Skeletal muscle tissue (tissue), 4 donors: ENCODE measurements around the gene ARHGAP26. TPM values are rescaled to one million over a fixed set of nuclear protein-coding genes. Genes with fewer than 3 reads are reported as not detected.

ENCODE experiments used
- H3K27ac ChIP-seq: one replicate; pipeline ENCODE4 v1.7.0; 2013; ENCODE audit warnings: mild to moderate bottlenecking, low read depth, low read length, inconsistent platforms
- H3K27me3 ChIP-seq, 3 donors: one replicate each; pipeline ENCODE4 v1.7.0; 2013; ENCODE audit warnings: low read length in 3 of 3; ENCODE audit not compliant: control insufficient read depth in 3 of 3, insufficient read depth in 3 of 3
- H3K36me3 ChIP-seq, 3 donors: one replicate each; pipeline ENCODE4 v1.7.0; 2013; ENCODE audit warnings: low read length in 3 of 3; ENCODE audit not compliant: control insufficient read depth in 3 of 3, insufficient read depth in 3 of 3
- H3K4me1 ChIP-seq, 3 donors: one replicate each; pipeline ENCODE4 v1.7.0; 2013; ENCODE audit warnings: low read length in 3 of 3, mild to moderate bottlenecking in 3 of 3; ENCODE audit not compliant: control insufficient read depth in 3 of 3, insufficient read depth in 3 of 3
- H3K4me3 ChIP-seq, 3 donors: one replicate each; pipeline ENCODE4 v1.7.0; 2013; ENCODE audit warnings: low read length in 3 of 3
- H3K9ac ChIP-seq, 3 donors: one replicate each; pipeline ENCODE4 v1.7.0; 2013; ENCODE audit warnings: low read length in 3 of 3, mild to moderate bottlenecking in 3 of 3, moderate library complexity in 2 of 3, low read depth in 1 of 3
- H3K9me3 ChIP-seq, 3 donors: one replicate each; pipeline ENCODE4 v1.7.0; 2013; ENCODE audit warnings: low read length in 3 of 3; ENCODE audit not compliant: control insufficient read depth in 3 of 3
- total RNA-seq: library from RNA; depleted of rRNA; stranded (reverse); fragments of >200 nt; gene quantifications from one replicate; pipeline ENCODE4 v1.2.3, GENCODE V29; 2014
- donor health status: Osteomylitis.

The ARHGAP26 gene
- total RNA-seq, 1 donor from 2014 or later, result 28.7 TPM

- H3K9ac ChIP-seq, result no peak overlapping the region
- no peaks in the 10 kb centered on the region for H3K27me3 ChIP-seq
- H3K4me1 ChIP-seq, result peaks cover 6 to 23% (median 15%) of the 10 kb centered on the region in 3 donors
- peaks cover 0 to 2% (median 0%) of the 10 kb centered on the region in 3 donors for H3K36me3 ChIP-seq
- no peak overlapping the region for H3K27ac ChIP-seq
- no peaks in the 10 kb centered on the region for H3K9me3 ChIP-seq
- no peak overlapping the region for H3K4me3 ChIP-seq
These were observed 106.6 kb downstream of the ARHGAP26 start for GRCh38 chr5:142876817-142877216.

- Histone ChIP-seq H3K27me3 (no peaks in the 10 kb centered on the region), H3K9me3 (no peaks in the 10 kb centered on the region), H3K27ac (no peak overlapping the region), H3K9ac (no peak overlapping the region), H3K36me3 (peaks cover 0 to 2% (median 0%) of the 10 kb centered on the region in 3 donors), H3K4me1 (peaks cover 0 to 13% (median 10%) of the 10 kb centered on the region in 3 donors), H3K4me3 (no peak overlapping the region)
These were observed 107.9 kb downstream of the ARHGAP26 start for GRCh38 chr5:142878111-142878510.

GRCh38 chr5:142878638-142879037 is 108.5 kb downstream of the ARHGAP26 start:
- Histone ChIP-seq H3K4me1 (peaks cover 0 to 10% (median 6%) of the 10 kb centered on the region in 3 donors), H3K27ac (no peak overlapping the region), H3K27me3 (no peaks in the 10 kb centered on the region), H3K36me3 (peaks cover 0 to 2% (median 0%) of the 10 kb centered on the region in 3 donors), H3K9me3 (no peaks in the 10 kb centered on the region), H3K4me3 (no peak overlapping the region), H3K9ac (no peak overlapping the region)

GRCh38 chr5:142881076-142881783 is 111.1 kb downstream of the ARHGAP26 start:
- Histone ChIP-seq H3K9ac (no peak overlapping the region), H3K27me3 (no peaks in the 10 kb centered on the region), H3K36me3 (peaks cover 0 to 2% (median 2%) of the 10 kb centered on the region in 3 donors), H3K4me3 (no peak overlapping the region), H3K27ac (no peak overlapping the region), H3K9me3 (no peaks in the 10 kb centered on the region), H3K4me1 (peaks cover 0 to 3% (median 3%) of the 10 kb centered on the region in 3 donors)

DNA sequence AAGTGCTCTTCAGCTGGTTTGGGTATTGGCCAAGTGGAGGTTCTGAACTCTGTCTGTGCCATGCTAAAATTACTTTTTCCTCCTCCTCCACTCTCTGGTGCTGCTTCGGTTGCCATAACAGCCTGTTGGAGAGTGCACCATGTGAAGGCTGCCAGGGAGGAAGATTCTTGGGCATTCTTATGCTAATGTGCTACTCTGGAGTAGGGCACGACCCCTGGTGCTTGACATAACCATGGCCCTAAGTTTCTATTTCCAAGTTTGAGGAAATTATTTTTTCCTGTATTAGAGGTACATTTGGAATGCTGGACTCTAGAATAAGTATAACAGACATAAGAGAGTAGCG is 111.6 kb downstream of the ARHGAP26 start:
- no peak overlapping the region for H3K27ac ChIP-seq
- no peaks in the 10 kb centered on the region for H3K9me3 ChIP-seq
- peaks cover 0 to 3% (median 3%) of the 10 kb centered on the region in 3 donors for H3K4me1 ChIP-seq
- no peak overlapping the region for H3K4me3 ChIP-seq
- H3K27me3 ChIP-seq, result no peaks in the 10 kb centered on the region
- H3K36me3 ChIP-seq, result peaks cover 0 to 2% (median 2%) of the 10 kb centered on the region in 3 donors
- H3K9ac ChIP-seq, result no peak overlapping the region

GRCh38 chr5:142883025-142883424 is 112.8 kb downstream of the ARHGAP26 start:
- Histone ChIP-seq H3K4me3 (no peak overlapping the region), H3K27ac (no peak overlapping the region), H3K36me3 (peaks cover 0 to 2% (median 2%) of the 10 kb centered on the region in 3 donors), H3K27me3 (no peaks in the 10 kb centered on the region), H3K9ac (no peak overlapping the region), H3K4me1 (peaks cover 0 to 3% (median 3%) of the 10 kb centered on the region in 3 donors), H3K9me3 (no peaks in the 10 kb centered on the region)

DNA sequence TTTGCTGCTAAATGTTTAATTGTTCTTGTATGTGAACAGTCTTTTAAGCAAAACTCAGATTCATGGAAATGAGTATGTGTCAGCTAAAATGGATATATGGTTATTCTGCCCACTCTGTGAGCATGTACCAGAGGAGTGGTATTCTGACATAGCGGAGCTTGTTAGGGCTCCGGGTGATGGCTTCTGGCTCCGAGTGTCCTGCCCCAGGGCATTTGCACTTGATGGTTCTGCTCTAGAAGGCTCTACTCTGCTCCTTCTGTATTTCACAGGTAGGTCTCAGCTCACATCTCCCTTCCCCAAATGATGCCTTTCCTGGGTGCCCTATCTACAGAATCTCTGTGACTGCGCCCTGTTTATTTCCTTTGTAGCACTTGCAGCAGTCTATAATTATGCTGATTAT is 113.3 kb downstream of the ARHGAP26 start:
- H3K4me3 ChIP-seq, result no peak overlapping the region
- H3K4me1 ChIP-seq, result peaks cover 0 to 3% (median 3%) of the 10 kb centered on the region in 3 donors
- H3K36me3 ChIP-seq, result peaks cover 0 to 2% (median 2%) of the 10 kb centered on the region in 3 donors
- no peak overlapping the region for H3K9ac ChIP-seq
- no peaks in the 10 kb centered on the region for H3K9me3 ChIP-seq
- H3K27me3 ChIP-seq, result no peaks in the 10 kb centered on the region
- no peak overlapping the region for H3K27ac ChIP-seq

DNA sequence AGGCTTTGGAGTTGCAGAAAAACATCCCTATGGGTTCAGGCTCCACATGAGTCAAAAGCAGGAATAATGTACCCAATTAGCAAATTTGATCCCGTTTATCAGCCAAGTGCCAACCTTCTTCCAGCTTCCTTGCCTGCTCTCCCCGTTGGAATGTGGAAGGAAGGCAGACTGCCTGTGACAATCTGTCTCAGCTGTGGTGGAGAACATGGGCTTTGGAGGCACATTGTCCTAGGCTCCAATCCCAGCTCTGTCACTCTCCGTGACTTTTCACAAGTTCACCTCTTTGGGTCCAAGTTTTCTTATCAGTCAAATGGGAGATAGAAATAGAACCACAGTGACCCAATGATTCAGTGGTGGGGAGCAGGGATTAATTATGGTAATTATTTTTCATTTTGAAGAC is 113.9 kb downstream of the ARHGAP26 start:
- Histone ChIP-seq H3K4me1 (peaks cover 0 to 6% (median 0%) of the 10 kb centered on the region in 3 donors), H3K36me3 (peaks cover 0 to 2% (median 2%) of the 10 kb centered on the region in 3 donors)

DNA sequence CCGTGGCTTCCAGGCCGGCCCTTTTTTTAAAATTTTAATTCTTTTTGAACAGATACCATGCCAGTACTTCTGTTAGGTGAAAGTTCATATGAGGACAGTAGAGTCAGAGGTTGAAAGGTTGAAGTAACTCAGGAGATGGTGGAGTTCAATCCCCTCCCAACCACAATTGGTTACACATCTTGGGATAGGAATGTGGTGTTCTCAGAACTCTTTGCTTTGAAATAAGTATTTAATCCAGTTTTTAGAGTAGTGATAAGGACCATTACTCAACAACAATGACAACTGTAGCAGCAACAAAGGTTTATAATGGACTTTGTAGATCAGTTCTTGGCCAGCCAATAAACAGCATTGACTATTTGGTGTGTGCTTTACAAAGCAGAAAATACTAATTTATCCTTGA is 116.0 kb downstream of the ARHGAP26 start:
- Histone ChIP-seq H3K4me1 (peaks cover 0 to 3% (median 0%) of the 10 kb centered on the region in 3 donors), H3K27ac (no peak overlapping the region), H3K36me3 (peaks cover 0 to 2% (median 0%) of the 10 kb centered on the region in 3 donors), H3K27me3 (no peaks in the 10 kb centered on the region), H3K4me3 (no peak overlapping the region), H3K9ac (no peak overlapping the region), H3K9me3 (no peaks in the 10 kb centered on the region)

More for the DNA sequence above, 113.9 kb downstream of the ARHGAP26 start:
- no peaks in the 10 kb centered on the region for H3K27me3 ChIP-seq
- no peak overlapping the region for H3K27ac ChIP-seq
- no peaks in the 10 kb centered on the region for H3K9me3 ChIP-seq
- no peak overlapping the region for H3K9ac ChIP-seq
- H3K4me3 ChIP-seq, result no peak overlapping the region

DNA sequence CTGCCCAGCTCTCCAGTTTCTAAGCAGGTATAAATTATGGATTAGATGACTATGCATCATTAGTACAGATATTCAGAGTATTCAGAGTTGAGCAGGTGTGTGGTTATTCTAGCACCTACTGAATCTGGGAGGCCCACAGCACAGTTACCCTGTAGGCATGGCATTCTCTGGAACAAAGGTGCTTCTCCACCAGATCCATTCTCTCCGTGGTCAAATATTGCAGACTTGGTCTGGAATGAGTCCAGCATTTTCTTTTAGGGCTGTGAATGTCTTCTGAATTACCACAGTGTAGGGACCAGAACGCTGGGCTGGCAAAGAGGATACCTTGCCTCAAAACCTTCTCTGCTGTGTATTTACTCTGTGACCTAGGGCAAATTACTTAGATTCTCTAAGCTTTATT is 116.8 kb downstream of the ARHGAP26 start:
- peaks cover 0 to 3% (median 0%) of the 10 kb centered on the region in 3 donors for H3K4me1 ChIP-seq
- no peak overlapping the region for H3K27ac ChIP-seq
- H3K4me3 ChIP-seq, result no peak overlapping the region
- no peaks in the 10 kb centered on the region for H3K27me3 ChIP-seq
- H3K9me3 ChIP-seq, result no peaks in the 10 kb centered on the region
- H3K9ac ChIP-seq, result no peak overlapping the region
- H3K36me3 ChIP-seq, result peaks cover 0 to 2% (median 0%) of the 10 kb centered on the region in 3 donors
